Lower leg skin (tissue), 3 donors: ENCODE data around the gene HAPLN2.

Experiments
- POLR2A ChIP-seq, 2 donors: fragments of 450-650 bp; IDR thresholded peaks; one replicate each; pipeline ENCODE4 v1.6.1; 2016 to 2017; ENCODE audit warnings: antibody characterized with exemption in 2 of 2, mild to moderate bottlenecking in 1 of 2, moderate library complexity in 1 of 2
- TF ChIP-seq, protein P1 (sequence below), 3 donors: fragments of 450-650 bp; IDR thresholded peaks; one replicate each; pipeline ENCODE4 v1.5.1; 2016; ENCODE audit warnings: antibody characterized with exemption in 3 of 3, mild to moderate bottlenecking in 3 of 3, moderate library complexity in 2 of 3

DNA sequence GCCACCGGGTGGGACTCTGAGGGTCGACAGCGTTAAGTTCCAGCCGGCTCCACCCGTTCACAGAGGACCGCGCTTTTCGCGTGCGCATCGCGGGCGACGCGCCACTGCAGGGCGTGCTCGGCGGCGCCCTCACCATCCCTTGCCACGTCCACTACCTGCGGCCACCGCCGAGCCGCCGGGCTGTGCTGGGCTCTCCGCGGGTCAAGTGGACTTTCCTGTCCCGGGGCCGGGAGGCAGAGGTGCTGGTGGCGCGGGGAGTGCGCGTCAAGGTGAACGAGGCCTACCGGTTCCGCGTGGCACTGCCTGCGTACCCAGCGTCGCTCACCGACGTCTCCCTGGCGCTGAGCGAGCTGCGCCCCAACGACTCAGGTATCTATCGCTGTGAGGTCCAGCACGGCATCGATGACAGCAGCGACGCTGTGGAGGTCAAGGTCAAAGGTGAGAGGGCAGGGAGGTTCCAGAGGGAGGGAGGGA lies 27.6 kb downstream of the HAPLN2 start:
- TF ChIP-seq POLR2A (IDR thresholded peaks at IDR 0.05): no peak
- TF ChIP-seq, protein P1, sequence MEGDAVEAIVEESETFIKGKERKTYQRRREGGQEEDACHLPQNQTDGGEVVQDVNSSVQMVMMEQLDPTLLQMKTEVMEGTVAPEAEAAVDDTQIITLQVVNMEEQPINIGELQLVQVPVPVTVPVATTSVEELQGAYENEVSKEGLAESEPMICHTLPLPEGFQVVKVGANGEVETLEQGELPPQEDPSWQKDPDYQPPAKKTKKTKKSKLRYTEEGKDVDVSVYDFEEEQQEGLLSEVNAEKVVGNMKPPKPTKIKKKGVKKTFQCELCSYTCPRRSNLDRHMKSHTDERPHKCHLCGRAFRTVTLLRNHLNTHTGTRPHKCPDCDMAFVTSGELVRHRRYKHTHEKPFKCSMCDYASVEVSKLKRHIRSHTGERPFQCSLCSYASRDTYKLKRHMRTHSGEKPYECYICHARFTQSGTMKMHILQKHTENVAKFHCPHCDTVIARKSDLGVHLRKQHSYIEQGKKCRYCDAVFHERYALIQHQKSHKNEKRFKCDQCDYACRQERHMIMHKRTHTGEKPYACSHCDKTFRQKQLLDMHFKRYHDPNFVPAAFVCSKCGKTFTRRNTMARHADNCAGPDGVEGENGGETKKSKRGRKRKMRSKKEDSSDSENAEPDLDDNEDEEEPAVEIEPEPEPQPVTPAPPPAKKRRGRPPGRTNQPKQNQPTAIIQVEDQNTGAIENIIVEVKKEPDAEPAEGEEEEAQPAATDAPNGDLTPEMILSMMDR (IDR thresholded peaks at IDR 0.05): no peak
